ENCODE measurements around the gene INSM1.

- TF ChIP-seq CTCF (IDR thresholded peaks at IDR 0.05) = no peak
- no peak for TF ChIP-seq TCF7L2 (IDR thresholded peaks at IDR 0.05; ENCODE audit: low read depth, low read length)
- TF ChIP-seq POLR2AphosphoS5 (IDR thresholded peaks at IDR 0.05; ENCODE audit: low read depth, low read length) = no peak
- TF ChIP-seq REST (IDR thresholded peaks at IDR 0.05; ENCODE audit: insufficient read depth in 1 of 2, low read depth in 2 of 2, low read length in 1 of 2) = no peak
Observed at GRCh38 chr20:20340443-20340842, 27.5 kb upstream of the INSM1 start.
